Nephron progenitor cell (in vitro differentiated cells): ENCODE data around the gene CRK.
"Not testable (repeated sequence)": the region's sequence is repeated elsewhere in the genome, so short reads cannot be mapped to it uniquely, and the experiment has no call there.

Experiments
- DNase-seq: peaks from one replicate; pipeline ENCODE4 v3.0.0; 2021
- H3K27ac Mint-ChIP-seq: 2 replicates; pipeline ENCODE4 v1.8.0; 2021; ENCODE audit warnings: mild to moderate bottlenecking, moderate library complexity, mixed read lengths
- H3K27me3 Mint-ChIP-seq: 2 replicates; pipeline ENCODE4 v1.8.0; 2021; ENCODE audit warnings: mild to moderate bottlenecking, low read depth, mixed read lengths; ENCODE audit not compliant: poor library complexity
- H3K36me3 Mint-ChIP-seq: 2 replicates; pipeline ENCODE4 v1.8.0; 2021; ENCODE audit warnings: low read depth, mixed read lengths
- H3K4me1 Mint-ChIP-seq: 2 replicates; pipeline ENCODE4 v1.8.0; 2021; ENCODE audit warnings: mixed read lengths
- H3K4me3 Mint-ChIP-seq: 2 replicates; pipeline ENCODE4 v1.8.0; 2021; ENCODE audit warnings: mild to moderate bottlenecking, moderate library complexity, mixed read lengths
- H3K9me3 Mint-ChIP-seq: 2 replicates; pipeline ENCODE4 v1.8.0; 2021; ENCODE audit warnings: mild to moderate bottlenecking, moderate library complexity, mixed read lengths
- CTCF ChIP-seq: fragments of 200-600 bp; sonication (generic); IDR thresholded peaks from 2 replicates; pipeline ENCODE4 v1.5.0; 2021; ENCODE audit warnings: antibody characterized with exemption

The CRK gene

GRCh38 chr17:1402262-1402586, 53.8 kb downstream of the CRK start:
- no peak overlapping the region for H3K27ac Mint-ChIP-seq
- peaks cover 16% of the 10 kb centered on the region for H3K9me3 Mint-ChIP-seq
- no peak for TF ChIP-seq CTCF
- peaks cover 18% of the 10 kb centered on the region for H3K36me3 Mint-ChIP-seq
- H3K4me1 Mint-ChIP-seq = peaks cover 28% of the 10 kb centered on the region
- no peak overlapping the region for H3K4me3 Mint-ChIP-seq
- DNase-seq = no peak
- no peaks in the 10 kb centered on the region for H3K27me3 Mint-ChIP-seq

GRCh38 chr17:1399679-1400512, 56.1 kb downstream of the CRK start, which contains the start of gene YWHAE:
Gene YWHAE, minus strand, starts transcription at chr17:1400222. Its CDS starts 112 bp downstream, at chr17:1400110.
- Mint-ChIP-seq H3K36me3 (peaks cover 41% of the 10 kb centered on the region), H3K9me3 (peaks cover 20% of the 10 kb centered on the region), H3K27ac (peak within 1 kb of the TSS; percentile 100), H3K4me3 (peak within 1 kb of the TSS; percentile 99), H3K4me1 (peaks cover 24% of the 10 kb centered on the region), H3K27me3 (no peaks in the 10 kb centered on the region)
- TF ChIP-seq CTCF = no peak
- DNase-seq = peak; percentile 98

- no peaks in the 10 kb centered on the region for H3K27me3 Mint-ChIP-seq
- no peak for DNase-seq
- H3K4me1 Mint-ChIP-seq = peaks cover 25% of the 10 kb centered on the region
- peak overlapping the region; percentile 100 for H3K27ac Mint-ChIP-seq
- H3K4me3 Mint-ChIP-seq = peak overlapping the region; percentile 99
- no peak for TF ChIP-seq CTCF
- peaks cover 46% of the 10 kb centered on the region for H3K36me3 Mint-ChIP-seq
- H3K9me3 Mint-ChIP-seq = peaks cover 17% of the 10 kb centered on the region
Measured at GRCh38 chr17:1398931-1399678, 56.9 kb downstream of the CRK start.

- Mint-ChIP-seq H3K4me3 (peak overlapping the region; percentile 99), H3K4me1 (peaks cover 33% of the 10 kb centered on the region), H3K27ac (peak overlapping the region; percentile 100), H3K9me3 (peaks cover 15% of the 10 kb centered on the region), H3K36me3 (peaks cover 53% of the 10 kb centered on the region), H3K27me3 (no peaks in the 10 kb centered on the region)
- DNase-seq = no peak
- no peak for TF ChIP-seq CTCF
Measured at GRCh38 chr17:1398028-1398427, 58.0 kb downstream of the CRK start.

GRCh38 chr17:1395876-1396665, 60.0 kb downstream of the CRK start:
- Mint-ChIP-seq H3K27ac (peak overlapping the region; percentile 54), H3K4me1 (peaks cover 31% of the 10 kb centered on the region), H3K36me3 (peaks cover 60% of the 10 kb centered on the region)
- H3K27me3 Mint-ChIP-seq, H3K9me3 Mint-ChIP-seq, H3K4me3 Mint-ChIP-seq, DNase-seq: not testable (repeated sequence)

GRCh38 chr17:1391577-1391976, 64.5 kb downstream of the CRK start:
- no peak for DNase-seq
- Mint-ChIP-seq H3K4me1 (peaks cover 40% of the 10 kb centered on the region), H3K27me3 (no peaks in the 10 kb centered on the region), H3K9me3 (no peaks in the 10 kb centered on the region), H3K36me3 (peaks cover 65% of the 10 kb centered on the region), H3K27ac (no peak overlapping the region), H3K4me3 (no peak overlapping the region)
- no peak for TF ChIP-seq CTCF
